ENCODE data around the gene IL15RA. TPM values are rescaled to one million over a fixed set of nuclear protein-coding genes. Genes with fewer than 3 reads are reported as not detected.
A peak's percentile ranks its signal among the peaks of the same experiment; 100 is the strongest.

IL15RA gene
- total RNA-seq, 4 donors from 2014 or later: 10.6 to 34.3 (median 22.8) TPM

DNA sequence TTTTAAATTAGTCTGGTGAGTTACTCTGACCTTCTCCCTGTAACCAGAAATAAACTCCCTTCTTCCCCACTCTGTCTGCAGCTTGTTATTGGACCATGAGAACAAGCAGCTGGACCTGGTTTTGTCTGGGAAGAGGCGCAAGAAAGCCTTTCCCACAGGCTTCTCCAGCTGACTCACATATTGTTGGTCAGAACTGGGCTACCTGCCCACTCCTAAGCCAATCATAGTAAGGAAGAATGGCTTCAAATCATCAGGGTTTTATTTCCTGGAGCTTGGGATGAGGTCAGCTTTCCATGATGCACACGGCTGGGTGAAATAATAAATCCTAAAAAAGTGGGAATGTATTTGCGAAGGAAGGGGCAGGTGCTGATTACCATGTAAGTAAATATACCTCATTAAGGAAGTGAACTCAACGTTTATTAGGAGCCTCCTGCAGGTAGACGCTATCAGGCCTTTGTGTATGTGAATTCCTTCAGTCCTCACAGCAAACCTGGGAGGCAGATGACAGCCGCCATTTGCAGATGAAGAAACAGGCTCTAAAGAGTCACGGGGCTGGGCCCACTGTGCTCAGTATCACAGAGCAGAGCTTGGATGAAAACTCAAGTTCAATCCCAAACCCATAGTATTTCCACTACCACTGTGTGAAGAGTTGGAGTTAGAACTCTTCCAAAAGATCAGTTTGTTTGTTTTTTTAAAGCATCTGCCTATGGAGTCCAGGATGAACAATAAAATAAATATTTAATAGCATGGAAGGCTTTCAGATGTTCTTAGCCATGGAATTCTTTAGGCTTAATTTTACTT is 32.8 kb downstream of the IL15RA start:
- 46 to 76% methylated on average over 7 of the region's 7 CpGs for WGBS, 2 donors
- Histone ChIP-seq H3K36me3 (no peaks in the 10 kb centered on the region), H3K4me3 (replicated peaks in 1 of 3) (peak overlapping the region in 1 of 3 donors; percentile 17), H3K9me3 (no peaks in the 10 kb centered on the region), H3K4me1 (peaks cover 0 to 21% of the 10 kb centered on the region in 2 donors), H3K27ac (peak overlapping the region; percentile 71 to 83 (median 73)), H3K27me3 (no peaks in the 10 kb centered on the region)
- peak; percentile 38 to 46 for DNase-seq
- no peak for TF ChIP-seq CTCF (IDR thresholded peaks at IDR 0.05)
- TF ChIP-seq POLR2A (IDR thresholded peaks at IDR 0.05): no peak
- intact Hi-C loops (cut with DNase I): no loop called here

DNA sequence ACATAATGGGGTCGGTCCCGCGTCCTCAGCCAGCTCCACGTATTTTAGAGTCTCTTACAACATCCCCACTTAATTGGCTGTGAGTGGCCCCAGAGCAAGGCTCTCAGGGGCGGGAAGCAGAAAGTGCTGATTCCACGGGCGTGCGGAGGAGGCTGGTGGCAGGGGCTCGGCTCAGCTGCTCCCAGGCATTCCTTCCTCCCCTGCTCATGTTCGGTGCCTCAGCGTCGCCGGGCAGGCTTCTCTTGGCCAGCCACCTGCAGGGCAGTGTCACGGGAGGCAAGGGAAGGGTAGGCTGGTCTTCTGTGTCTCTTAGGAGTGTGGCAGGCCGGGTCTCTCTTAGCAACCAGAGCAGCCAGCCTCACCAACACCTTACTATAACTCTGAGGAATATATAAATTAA is 33.8 kb downstream of the IL15RA start:
- Histone ChIP-seq H3K27me3 (no peaks in the 10 kb centered on the region), H3K27ac (peak overlapping the region; percentile 71 to 83 (median 73)), H3K9me3 (no peaks in the 10 kb centered on the region), H3K4me3 (replicated peaks in 1 of 3) (no peak overlapping the region), H3K36me3 (peaks cover 0 to 3% of the 10 kb centered on the region in 2 donors), H3K4me1 (peaks cover 0 to 21% of the 10 kb centered on the region in 2 donors)
- 20 to 28% methylated on average over 15 of the region's 15 CpGs for WGBS, 2 donors
- DNase-seq: peak; percentile 28 to 38
- intact Hi-C loops (cut with DNase I): no loop called here
- TF ChIP-seq CTCF (IDR thresholded peaks at IDR 0.05) (no peak), POLR2A (IDR thresholded peaks at IDR 0.05) (no peak)

DNA sequence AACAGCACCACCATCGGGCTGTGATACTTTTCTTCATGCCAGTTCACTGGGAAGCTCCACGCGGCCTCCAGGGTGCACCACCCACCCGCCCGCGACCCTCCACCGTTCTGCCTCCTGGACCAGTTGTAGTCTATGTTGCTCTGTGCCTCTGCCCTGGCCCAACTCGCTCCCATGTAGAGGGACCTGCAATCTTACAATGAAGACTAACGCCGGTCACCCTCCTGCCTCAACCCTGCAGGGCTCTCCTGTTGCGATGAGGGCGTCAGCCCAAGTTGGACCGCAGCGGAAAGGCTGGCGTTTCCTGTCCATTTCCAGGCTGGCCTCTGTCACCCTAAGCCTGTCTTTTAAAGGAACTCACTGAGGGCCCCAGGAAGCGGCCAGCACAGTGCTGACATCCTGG is 34.9 kb downstream of the IL15RA start:
- H3K4me3 ChIP-seq (replicated peaks in 1 of 3): no peak overlapping the region

GRCh38 chr10:5942001-5942400 is 35.3 kb downstream of the IL15RA start:
- H3K4me3 ChIP-seq (replicated peaks in 1 of 3): no peak overlapping the region
- H3K9me3 ChIP-seq: no peaks in the 10 kb centered on the region
- 75 to 87% methylated on average over 7 to 10 of the region's 13 CpGs for WGBS, 2 donors
- H3K36me3 ChIP-seq: peaks cover 13 to 14% of the 10 kb centered on the region in 2 donors
- H3K27ac ChIP-seq: peak overlapping the region in 2 of 3 donors; percentile 32 to 45
- H3K4me1 ChIP-seq: peaks cover 0 to 19% of the 10 kb centered on the region in 2 donors
- intact Hi-C loops (cut with DNase I): no loop called here
- no peaks in the 10 kb centered on the region for H3K27me3 ChIP-seq
- no peak for DNase-seq
- TF ChIP-seq POLR2A (IDR thresholded peaks at IDR 0.05) (no peak), CTCF (IDR thresholded peaks at IDR 0.05) (no peak)

More for the DNA sequence above, 34.9 kb downstream of the IL15RA start:
- H3K27ac ChIP-seq: peak overlapping the region in 2 of 3 donors; percentile 32 to 45
- intact Hi-C loops (cut with DNase I): no loop called here
- peaks cover 0 to 21% of the 10 kb centered on the region in 2 donors for H3K4me1 ChIP-seq
- 74 to 83% methylated on average over 16 of the region's 16 CpGs for WGBS, 2 donors
- H3K27me3 ChIP-seq: no peaks in the 10 kb centered on the region
- TF ChIP-seq POLR2A (IDR thresholded peaks at IDR 0.05) (no peak), CTCF (IDR thresholded peaks at IDR 0.05) (no peak)
- H3K36me3 ChIP-seq: peaks cover 8 to 13% of the 10 kb centered on the region in 2 donors
- no peaks in the 10 kb centered on the region for H3K9me3 ChIP-seq
- DNase-seq: peak; percentile 24 to 27

DNA sequence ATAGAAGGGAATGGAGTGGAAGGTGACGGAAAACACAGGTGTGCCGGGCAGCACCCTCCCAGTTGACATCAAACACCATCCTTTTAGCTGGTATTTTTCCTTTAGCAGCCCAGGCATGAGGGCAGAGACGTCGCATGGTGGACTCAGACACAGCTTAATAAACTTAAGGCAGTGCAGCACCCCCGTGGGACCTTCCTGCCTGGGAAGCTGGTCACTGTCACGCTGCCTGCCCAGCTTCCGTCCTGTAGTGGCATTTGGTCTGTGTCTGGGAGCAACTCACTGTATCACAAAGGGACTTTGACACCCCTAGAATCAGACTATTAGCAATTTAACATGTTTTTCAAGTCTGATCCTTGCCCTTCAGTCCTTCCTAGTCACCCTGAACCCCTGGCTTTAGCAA is 35.8 kb downstream of the IL15RA start:
- Histone ChIP-seq H3K36me3 (peaks cover 17 to 18% of the 10 kb centered on the region in 2 donors), H3K4me3 (replicated peaks in 1 of 3) (no peak overlapping the region), H3K27ac (peak overlapping the region in 2 of 3 donors; percentile 32 to 45), H3K9me3 (no peaks in the 10 kb centered on the region), H3K27me3 (no peaks in the 10 kb centered on the region), H3K4me1 (peaks cover 0 to 15% of the 10 kb centered on the region in 2 donors)
- no peak for DNase-seq
- WGBS, 2 donors: 64 to 80% methylated on average over 7 of the region's 7 CpGs
- TF ChIP-seq CTCF (IDR thresholded peaks at IDR 0.05) (no peak), POLR2A (IDR thresholded peaks at IDR 0.05) (no peak)
- intact Hi-C loops (cut with DNase I): no loop called here

Data from thyroid gland (tissue), 4 donors.